Osteocyte (in vitro differentiated cells): ENCODE results near the gene RHBDL1. TPM values are rescaled to one million over a fixed set of nuclear protein-coding genes. Genes with fewer than 3 reads are reported as not detected.

Experiments
- DNase-seq: peaks from one replicate; pipeline ENCODE4 v3.0.0; 2021; ENCODE audit warnings: mixed read lengths; ENCODE audit not compliant: unreplicated experiment; ENCODE audit errors: extremely low spot score
- H3K27ac Mint-ChIP-seq: one replicate; pipeline ENCODE4 v1.8.0; 2021; ENCODE audit warnings: mild to moderate bottlenecking, mixed read lengths; ENCODE audit not compliant: unreplicated experiment
- H3K27me3 Mint-ChIP-seq: one replicate; pipeline ENCODE4 v1.8.0; 2021; ENCODE audit warnings: mixed read lengths; ENCODE audit not compliant: unreplicated experiment
- H3K36me3 Mint-ChIP-seq: one replicate; pipeline ENCODE4 v1.8.0; 2021; ENCODE audit warnings: mixed read lengths; ENCODE audit not compliant: unreplicated experiment
- H3K4me1 Mint-ChIP-seq: one replicate; pipeline ENCODE4 v1.8.0; 2021; ENCODE audit warnings: mixed read lengths; ENCODE audit not compliant: unreplicated experiment
- H3K4me3 Mint-ChIP-seq: one replicate; pipeline ENCODE4 v1.8.0; 2021; ENCODE audit warnings: mild to moderate bottlenecking, moderate library complexity, mixed read lengths; ENCODE audit not compliant: unreplicated experiment
- H3K9me3 Mint-ChIP-seq: one replicate; pipeline ENCODE4 v1.8.0; 2021; ENCODE audit warnings: mixed read lengths; ENCODE audit not compliant: unreplicated experiment
- total RNA-seq: library from RNA; stranded (reverse); gene quantifications from 2 replicates; pipeline ENCODE4 v1.2.1, GENCODE V29; 2021
- TF ChIP-seq, protein P1 (sequence below): fragments of 200-600 bp; sonication (generic); IDR thresholded peaks from 2 replicates; pipeline ENCODE4 v1.5.0; 2021; ENCODE audit warnings: antibody characterized with exemption, mild to moderate bottlenecking, moderate library complexity

The RHBDL1 gene
- total RNA-seq, 1 donor from 2014 or later: 5.4 TPM

DNA sequence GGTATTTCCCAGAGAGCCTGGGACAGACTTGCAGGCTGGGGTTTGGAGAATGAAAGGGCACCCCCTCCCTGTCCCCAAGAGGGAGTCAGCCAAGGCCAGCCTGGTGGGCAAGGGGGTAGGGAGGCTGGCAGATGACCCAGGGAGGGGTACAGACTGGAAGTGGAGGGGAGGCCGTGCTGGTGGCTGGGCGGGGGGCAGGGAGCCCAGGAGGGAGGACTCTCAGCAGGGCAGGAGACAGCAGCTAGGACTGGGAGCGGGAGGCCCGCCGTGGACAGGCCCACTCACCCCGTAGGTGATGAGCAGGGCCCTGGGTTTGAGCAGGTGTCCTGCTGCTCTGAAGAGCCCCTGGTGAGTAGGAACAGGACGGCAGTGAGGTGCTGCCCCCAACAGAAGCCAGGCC is 40.5 kb upstream of the RHBDL1 start:
- TF ChIP-seq, protein P1, sequence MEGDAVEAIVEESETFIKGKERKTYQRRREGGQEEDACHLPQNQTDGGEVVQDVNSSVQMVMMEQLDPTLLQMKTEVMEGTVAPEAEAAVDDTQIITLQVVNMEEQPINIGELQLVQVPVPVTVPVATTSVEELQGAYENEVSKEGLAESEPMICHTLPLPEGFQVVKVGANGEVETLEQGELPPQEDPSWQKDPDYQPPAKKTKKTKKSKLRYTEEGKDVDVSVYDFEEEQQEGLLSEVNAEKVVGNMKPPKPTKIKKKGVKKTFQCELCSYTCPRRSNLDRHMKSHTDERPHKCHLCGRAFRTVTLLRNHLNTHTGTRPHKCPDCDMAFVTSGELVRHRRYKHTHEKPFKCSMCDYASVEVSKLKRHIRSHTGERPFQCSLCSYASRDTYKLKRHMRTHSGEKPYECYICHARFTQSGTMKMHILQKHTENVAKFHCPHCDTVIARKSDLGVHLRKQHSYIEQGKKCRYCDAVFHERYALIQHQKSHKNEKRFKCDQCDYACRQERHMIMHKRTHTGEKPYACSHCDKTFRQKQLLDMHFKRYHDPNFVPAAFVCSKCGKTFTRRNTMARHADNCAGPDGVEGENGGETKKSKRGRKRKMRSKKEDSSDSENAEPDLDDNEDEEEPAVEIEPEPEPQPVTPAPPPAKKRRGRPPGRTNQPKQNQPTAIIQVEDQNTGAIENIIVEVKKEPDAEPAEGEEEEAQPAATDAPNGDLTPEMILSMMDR: no peak
- DNase-seq: no peak
- Mint-ChIP-seq H3K4me3 (peak overlapping the region; percentile 68), H3K9me3 (no peaks in the 10 kb centered on the region), H3K27me3 (no peaks in the 10 kb centered on the region), H3K27ac (no peak overlapping the region), H3K36me3 (no peaks in the 10 kb centered on the region), H3K4me1 (peaks cover 9% of the 10 kb centered on the region)

DNA sequence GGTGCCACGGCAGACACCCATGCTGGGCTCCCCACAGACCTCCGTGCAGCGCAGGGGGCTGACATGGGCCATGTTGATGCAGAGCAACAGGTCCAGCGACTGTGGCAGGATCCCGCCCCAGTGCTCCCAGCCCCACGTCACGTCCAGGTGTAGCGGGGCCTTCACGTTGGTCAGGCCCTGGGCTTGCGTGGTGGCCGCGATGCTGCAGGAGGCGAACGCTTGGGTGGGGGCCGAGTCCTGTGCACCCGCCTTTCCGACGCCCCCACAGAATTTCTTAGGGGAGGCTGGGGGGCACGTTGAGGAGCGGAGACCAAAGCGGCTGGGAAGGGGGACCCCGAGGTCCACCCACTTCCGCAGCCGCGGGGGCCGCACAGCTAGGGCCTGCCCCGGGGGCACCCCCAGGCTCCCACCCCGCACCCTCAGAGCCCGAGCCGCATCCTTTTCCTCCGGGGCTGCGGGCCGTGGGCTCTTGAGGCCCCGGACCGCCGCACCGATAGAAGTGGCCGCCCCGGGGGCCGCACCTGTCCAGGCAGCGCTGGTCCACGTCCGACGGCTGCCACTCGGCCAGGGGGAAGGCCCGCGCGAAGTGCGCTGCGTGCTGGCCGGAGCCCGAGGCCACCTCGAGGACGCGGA is 39.8 kb upstream of the RHBDL1 start:
- no peak overlapping the region for H3K27ac Mint-ChIP-seq
- H3K36me3 Mint-ChIP-seq: no peaks in the 10 kb centered on the region
- TF ChIP-seq, protein P1: no peak
- H3K4me1 Mint-ChIP-seq: peaks cover 9% of the 10 kb centered on the region
- H3K9me3 Mint-ChIP-seq: no peaks in the 10 kb centered on the region
- DNase-seq: no peak
- no peaks in the 10 kb centered on the region for H3K27me3 Mint-ChIP-seq
- peak overlapping the region; percentile 91 for H3K4me3 Mint-ChIP-seq

DNA sequence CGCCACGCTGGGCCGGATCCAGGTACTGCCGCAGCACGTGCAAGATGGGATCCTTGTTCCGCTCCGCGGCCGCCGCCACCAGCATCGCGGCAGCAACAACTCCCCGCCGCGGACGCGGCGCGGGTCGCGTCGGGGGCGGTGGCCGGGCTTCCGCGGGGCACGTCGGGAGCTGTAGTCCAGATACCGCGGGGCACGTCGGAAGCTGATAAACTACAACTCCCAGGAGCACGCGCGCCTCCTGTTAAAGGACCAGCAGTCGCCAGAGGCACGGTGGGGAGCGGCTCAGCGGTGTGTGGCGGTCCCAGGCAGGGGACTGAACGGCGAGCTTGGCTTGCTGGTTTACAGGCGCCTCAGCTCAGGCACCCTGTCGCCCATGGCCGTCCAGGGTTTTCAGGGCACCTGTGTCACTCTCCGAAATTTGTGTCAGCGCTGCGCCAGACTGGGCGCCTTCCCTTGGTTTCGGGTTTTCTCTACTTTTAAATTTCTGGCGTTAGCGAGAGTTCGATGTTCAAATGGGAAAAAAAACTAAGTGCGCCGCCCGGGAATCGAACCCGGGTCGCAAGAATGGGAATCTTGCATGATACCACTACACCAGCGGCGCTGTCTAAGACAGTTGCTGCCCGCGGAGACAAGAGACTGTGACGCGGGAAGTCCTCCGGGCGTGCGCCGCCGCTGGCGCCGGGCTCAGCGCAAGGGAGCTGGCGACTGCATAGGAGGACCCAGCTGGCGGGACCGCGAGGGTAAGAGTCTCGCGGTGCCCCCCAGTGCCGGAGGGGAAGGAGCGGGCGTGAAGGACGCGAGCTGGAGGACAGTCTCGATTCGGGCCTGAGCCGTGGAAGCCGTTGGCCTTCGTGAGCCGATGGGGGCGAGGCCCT is 39.0 kb upstream of the RHBDL1 start, which contains the start of gene METTL26:
METTL26 (minus strand) TSS at position 100 of the 875 bp plus-strand sequence; CDS start at position 85, 15 bp downstream.
- peak within 1 kb of the TSS; percentile 98 for H3K27ac Mint-ChIP-seq
- H3K4me3 Mint-ChIP-seq: peak within 1 kb of the TSS; percentile 91
- H3K27me3 Mint-ChIP-seq: no peaks in the 10 kb centered on the region
- peak; percentile 97 for DNase-seq
- TF ChIP-seq, protein P1: no peak
- peaks cover 7% of the 10 kb centered on the region for H3K4me1 Mint-ChIP-seq
- no peaks in the 10 kb centered on the region for H3K36me3 Mint-ChIP-seq
- no peaks in the 10 kb centered on the region for H3K9me3 Mint-ChIP-seq

DNA sequence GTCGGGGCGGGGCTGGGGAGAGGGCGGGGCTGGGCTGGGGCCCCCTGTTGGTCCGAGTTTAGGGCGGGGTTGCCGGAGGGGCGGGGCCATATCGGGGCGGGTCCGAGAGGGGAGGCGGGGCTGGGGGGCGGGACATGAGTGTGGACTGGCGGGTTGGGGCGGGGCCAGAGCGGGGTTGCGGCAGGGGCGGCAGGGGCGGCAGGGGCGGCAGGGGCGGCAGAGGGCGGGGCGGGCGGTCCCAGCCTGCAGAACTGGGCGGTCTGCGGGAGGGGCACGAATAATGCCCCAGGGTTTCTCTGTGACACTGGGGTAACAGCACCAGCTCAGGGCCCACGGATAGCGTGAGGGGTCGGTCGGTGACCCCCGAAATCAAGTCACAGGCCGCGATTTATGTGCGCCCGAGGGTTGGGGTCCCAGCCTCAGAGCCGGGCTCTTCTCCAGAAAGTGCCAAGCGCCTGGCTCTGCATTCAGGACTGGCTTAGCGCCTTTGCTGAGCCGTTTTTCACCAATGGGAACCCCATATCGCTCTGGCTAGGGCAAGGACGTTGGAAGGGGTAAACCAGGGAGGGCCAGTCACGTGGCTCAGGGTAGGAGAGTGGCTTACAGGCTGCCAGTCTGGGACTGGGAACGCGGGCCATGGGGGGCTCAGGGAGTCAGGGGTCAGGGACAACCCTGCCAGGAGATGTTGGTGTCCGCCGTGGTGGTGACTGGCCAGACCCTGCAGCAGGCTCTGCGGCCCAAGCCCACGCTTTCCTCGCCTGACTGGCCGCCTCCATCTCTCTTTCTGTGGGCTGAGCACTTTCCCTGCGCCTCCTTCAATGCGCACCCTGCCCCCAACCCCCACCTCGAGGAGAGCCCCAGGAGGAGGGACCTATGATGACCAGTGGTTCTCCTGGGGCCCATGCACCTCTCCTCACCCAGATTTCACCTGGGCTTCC is 38.1 kb upstream of the RHBDL1 start:
- DNase-seq: no peak
- Mint-ChIP-seq H3K27ac (no peak overlapping the region), H3K9me3 (no peaks in the 10 kb centered on the region), H3K4me3 (peak overlapping the region; percentile 91), H3K4me1 (peaks cover 7% of the 10 kb centered on the region), H3K36me3 (no peaks in the 10 kb centered on the region), H3K27me3 (no peaks in the 10 kb centered on the region)
- TF ChIP-seq, protein P1: no peak
